Esophagus mucosa (tissue), 1 donor: ENCODE results near the gene TUT7. TPM values are rescaled to one million over a fixed set of nuclear protein-coding genes. Genes with fewer than 3 reads are reported as not detected.

Experiments used
- ATAC-seq: fragments of 200-7000 bp; cut with Tn5 transposase; one replicate; pipeline ENCODE4 v1.9.1; 2020
- total RNA-seq: library from RNA; stranded (reverse); gene quantifications from one replicate; pipeline ENCODE4 v1.2.4, GENCODE V29; 2023
- donor health status: DM: yes; HTN: yes; CAD: no.

TUT7 gene
- total RNA-seq, 1 donor from 2014 or later, result 33.3 TPM

GRCh38 chr9:86250123-86250522 is 104.1 kb downstream of the TUT7 start:
- no peak for ATAC-seq

GRCh38 chr9:86248746-86249145 is 105.5 kb downstream of the TUT7 start:
- ATAC-seq, result no peak

- no peak for ATAC-seq
Observed at GRCh38 chr9:86246752-86247161, 107.5 kb downstream of the TUT7 start.

- ATAC-seq, result no peak
Observed at GRCh38 chr9:86242071-86242470, 112.1 kb downstream of the TUT7 start.

GRCh38 chr9:86241216-86241615 is 113.0 kb downstream of the TUT7 start:
- ATAC-seq, result no peak

GRCh38 chr9:86238861-86239770 is 115.1 kb downstream of the TUT7 start:
- ATAC-seq, result no peak

Other genes starting within 250 kb of the TUT7 start
- 0.12 TPM for gene C9orf153, start 94.8 kb downstream of the TUT7 start, total RNA-seq
- 15.4 TPM for gene ISCA1, start 71.9 kb downstream of the TUT7 start, total RNA-seq